Activated CD4-positive, alpha-beta T cell treated with anti-CD3 and anti-CD28 coated beads, Interleukin-2, Interleukin-4, amounts not matched to agents 100 ng/mL and 50 ng/mL, durations not matched to agents 16 hours and 8 hours (primary cell): ENCODE data around the gene NRL.
"Not testable (repeated sequence)": the region's sequence is repeated elsewhere in the genome, so short reads cannot be mapped to it uniquely, and the experiment has no call there.

Experiments used
- DNase-seq: peaks from one replicate; pipeline ENCODE4 v3.0.0-alpha.2; 2020; ENCODE audit warnings: low spot score

The NRL gene

DNA sequence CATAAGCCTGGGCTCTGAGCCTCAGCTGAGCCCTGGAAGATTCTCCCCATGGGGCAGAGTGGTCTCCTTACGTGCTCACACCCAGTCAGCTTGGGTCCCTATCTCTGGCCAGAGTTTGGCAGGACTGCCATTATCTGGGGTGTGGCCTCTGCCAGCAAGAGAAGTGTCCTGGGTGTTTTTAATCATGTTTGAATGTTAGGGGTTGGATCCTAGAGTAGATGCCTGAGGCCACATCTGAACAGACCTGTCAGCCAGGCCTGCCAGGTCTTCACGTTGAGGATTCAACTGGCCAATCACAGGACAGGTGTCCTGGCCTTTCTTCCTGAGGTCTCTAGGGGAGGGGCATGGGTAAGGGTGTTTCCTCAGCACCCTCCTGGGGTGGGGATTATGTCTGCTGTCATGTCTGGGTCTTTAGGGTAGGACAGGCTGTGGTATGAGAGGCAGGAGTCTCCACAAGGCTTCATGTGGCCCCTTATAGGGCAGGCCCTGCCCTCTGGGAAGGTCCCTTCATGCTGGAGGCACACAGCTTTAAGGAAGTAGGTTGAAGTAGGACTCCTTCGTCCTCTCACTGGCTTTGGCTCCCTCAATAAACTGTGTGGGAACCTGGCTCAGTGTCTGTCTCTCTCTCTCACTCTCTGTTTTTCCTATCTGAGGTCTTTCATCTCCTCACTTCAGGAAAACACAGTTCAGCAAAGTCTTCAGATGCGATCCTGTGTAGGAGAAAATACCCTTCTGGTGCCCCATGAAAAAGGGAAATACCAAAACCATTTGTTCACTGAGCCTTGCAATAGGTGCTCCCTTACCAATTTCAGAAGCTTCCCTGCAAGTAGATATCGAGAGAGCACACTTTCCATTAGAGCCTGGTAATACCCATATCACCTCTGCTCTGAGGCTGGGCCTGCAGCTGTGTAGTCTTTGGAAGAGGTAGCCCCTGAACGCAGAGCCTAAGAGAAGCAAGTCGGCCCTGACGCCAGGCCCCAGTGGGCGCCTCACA, 9.0 kb upstream of the NRL start:
- DNase-seq, result no peak

DNA sequence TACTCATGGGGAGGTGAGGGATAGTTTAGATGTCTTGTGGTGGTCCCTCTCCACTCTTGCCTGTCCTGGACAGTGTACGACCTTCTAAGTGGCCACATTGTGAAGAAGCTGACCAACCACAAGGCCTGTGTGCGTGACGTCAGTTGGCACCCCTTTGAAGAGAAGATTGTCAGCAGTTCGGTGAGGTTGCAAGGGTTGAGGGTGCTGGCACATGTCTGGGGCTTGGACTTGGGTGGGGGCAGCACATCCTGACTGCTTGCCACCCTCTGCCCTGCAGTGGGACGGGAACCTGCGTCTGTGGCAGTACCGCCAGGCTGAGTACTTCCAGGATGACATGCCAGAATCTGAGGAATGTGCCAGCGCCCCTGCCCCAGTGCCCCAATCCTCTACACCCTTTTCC, 8.1 kb upstream of the NRL start:
- no peak for DNase-seq

- no peak for DNase-seq
Observed at GRCh38 chr14:24122416-24122815, 7.7 kb upstream of the NRL start.

- DNase-seq, result no peak
Observed at GRCh38 chr14:24121210-24121609, 6.5 kb upstream of the NRL start.

GRCh38 chr14:24119691-24120090, 4.9 kb upstream of the NRL start:
- no peak for DNase-seq

GRCh38 chr14:24117179-24117578, 2.4 kb upstream of the NRL start:
- no peak for DNase-seq

GRCh38 chr14:24116128-24116814, 1.5 kb upstream of the NRL start:
- DNase-seq, result no peak

- DNase-seq, result no peak
Observed at GRCh38 chr14:24115422-24116127, 826 bp upstream of the NRL start.

GRCh38 chr14:24113801-24114531, 783 bp downstream of the NRL start:
- DNase-seq, result peak; percentile 81

DNA sequence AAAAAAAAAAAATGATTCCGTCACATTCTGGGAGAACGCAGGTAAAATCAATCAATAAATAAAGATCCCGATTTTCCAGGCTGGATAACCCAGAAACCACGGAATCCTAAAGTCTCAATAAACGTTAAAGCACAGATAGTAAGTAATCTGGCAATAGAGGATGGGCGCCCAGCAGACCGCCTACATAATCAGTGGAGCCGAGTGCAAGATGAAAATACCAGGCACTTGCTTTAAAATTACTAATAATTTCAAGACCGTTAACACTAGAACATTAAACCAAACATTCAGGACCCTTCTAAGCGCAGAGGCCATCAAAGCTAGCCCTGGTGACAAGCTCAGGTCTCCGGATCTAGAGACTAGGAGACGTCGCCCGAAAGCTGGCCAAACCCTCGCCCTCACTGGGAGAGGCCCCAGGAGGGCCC, 1.4 kb downstream of the NRL start:
- no peak for DNase-seq

DNA sequence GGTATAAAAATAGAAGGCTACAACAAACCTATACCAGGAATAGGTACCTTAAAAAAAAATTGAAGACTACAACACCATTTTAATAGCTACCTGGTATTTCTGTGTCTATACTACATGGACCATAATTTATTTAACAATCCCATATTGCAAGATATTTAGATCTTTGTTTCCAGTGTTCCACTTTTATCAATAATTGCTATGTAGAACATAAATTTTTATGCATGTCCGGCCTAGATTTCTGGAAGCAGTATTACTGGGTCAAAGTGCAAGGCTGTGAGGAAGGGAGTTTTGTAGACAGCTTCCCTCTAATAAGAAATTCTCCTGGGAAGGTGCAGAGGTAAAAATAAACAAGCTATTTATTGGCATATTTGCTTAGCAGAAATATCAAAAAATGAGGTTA, 4.2 kb downstream of the NRL start:
- no peak for DNase-seq

- DNase-seq, result no peak
Observed at GRCh38 chr14:24110060-24110459, 4.7 kb downstream of the NRL start.

DNA sequence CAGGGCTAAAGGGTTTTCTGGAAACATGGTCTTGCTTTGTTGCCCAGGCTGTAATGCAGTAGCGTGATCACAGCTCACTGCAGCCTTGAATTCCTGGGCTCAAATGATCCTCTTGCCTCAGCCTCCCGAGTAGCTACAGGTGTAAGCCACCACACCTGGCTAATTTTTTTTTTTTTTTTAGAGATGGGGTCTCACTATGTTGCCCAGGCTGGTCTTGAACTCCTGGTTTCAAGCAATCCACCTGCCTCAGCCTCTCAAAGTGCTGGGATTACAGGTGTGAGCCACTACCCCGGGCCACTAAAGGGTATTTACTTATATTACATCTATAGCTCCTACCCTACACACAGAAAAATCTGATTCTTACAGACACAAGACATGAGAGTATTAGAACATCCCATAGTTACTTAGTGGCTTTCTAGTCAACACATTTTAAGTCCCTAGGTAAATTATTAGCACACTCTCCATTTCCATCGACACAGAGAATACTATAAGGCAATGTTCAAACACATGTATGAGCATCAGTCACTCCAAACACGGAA, 6.3 kb downstream of the NRL start:
- no peak for DNase-seq

DNA sequence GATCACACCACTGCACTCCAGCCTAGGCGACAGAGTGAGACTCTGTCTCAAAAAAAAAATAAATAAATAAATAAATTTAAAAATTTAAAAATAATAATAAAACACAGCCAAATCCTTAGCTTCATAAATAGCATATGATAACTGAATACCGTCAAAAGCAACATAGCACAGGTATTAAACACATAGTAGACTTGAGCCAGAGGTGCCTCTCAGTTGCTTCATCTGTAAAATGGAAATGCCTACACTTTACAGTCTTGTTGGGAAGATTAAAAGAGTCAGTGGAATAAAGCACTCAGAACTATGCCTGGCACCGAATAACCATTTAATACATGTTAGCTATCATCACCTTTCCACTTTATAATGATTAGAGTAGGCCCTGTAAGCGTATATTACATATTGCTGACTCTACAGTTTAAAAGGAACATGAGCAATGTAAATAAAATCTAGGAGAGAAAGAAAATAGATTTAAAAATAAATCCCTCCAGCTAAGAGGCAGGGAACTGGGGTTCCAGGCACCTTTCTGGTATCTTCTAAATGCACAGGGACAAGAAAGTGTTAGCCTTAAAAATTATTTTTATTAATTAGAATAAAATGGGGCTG, 8.0 kb downstream of the NRL start:
- DNase-seq, result no peak

GRCh38 chr14:24105609-24106239, 9.0 kb downstream of the NRL start:
- DNase-seq, result not testable (repeated sequence)

- no peak for DNase-seq
Observed at GRCh38 chr14:24103451-24103850, 11.3 kb downstream of the NRL start.

DNA sequence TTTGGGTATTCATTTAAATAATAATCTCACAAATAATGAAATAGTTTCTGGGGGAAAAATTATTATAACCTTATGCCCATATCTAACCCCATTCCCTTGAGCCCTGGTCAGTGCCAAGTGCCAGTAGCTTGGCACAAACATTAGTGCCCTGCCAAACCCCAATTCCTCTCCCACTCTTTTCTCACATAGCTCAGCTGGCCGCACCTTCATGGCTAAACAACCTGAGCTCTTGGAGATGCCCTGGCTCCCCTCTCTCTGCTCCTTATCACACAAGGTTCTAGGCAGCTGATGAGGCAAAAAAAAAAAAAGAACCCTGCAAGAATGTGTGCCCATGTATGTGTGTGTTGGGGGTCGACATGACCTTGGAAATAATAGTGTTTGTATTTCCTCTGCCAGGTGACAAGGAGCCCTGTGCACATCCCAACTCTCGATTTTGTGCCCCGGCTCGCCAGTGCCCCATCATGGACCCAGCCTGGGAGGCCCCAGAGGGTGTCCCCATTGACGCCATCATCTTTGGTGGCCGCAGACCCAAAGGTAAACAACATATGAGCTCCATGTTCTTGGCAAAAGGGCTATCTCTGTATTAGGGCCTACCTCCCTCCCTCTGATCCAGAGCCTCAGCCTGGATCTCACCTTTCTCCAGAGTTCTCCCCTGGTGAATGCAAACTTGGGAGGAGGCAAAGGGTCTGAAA, 12.2 kb downstream of the NRL start:
- DNase-seq, result no peak

- DNase-seq, result no peak
Observed at GRCh38 chr14:24100982-24101494, 13.7 kb downstream of the NRL start.

- DNase-seq, result no peak
Observed at GRCh38 chr14:24100197-24100981, 14.4 kb downstream of the NRL start.
